Stimulated activated naive B cell treated with anti-CD40 and anti-IgM and Interleukin-4, amounts not matched to agents 10 μg/mL and 1 μg/mL and 100 μg/mL, for 72 hours (primary cell): ENCODE results near the gene GOLPH3.
"Not testable (repeated sequence)": the region's sequence is repeated elsewhere in the genome, so short reads cannot be mapped to it uniquely, and the experiment has no call there.

ENCODE experiments used
- ATAC-seq, 2 donors: fragments of 150-1000 bp; cut with Tn5 transposase; replicated peaks; 2 replicates each; pipeline ENCODE4 v1.10.0; 2021; ENCODE audit warnings: moderate library complexity in 1 of 2
- DNase-seq: peaks from one replicate; pipeline ENCODE4 v3.0.0; 2021
- H3K27ac Mint-ChIP-seq: one replicate; pipeline ENCODE4 v1.8.0; 2022; ENCODE audit warnings: mild to moderate bottlenecking, mixed read lengths
- H3K27me3 Mint-ChIP-seq, 2 donors: one replicate each; pipeline ENCODE4 v1.8.0; 2022; ENCODE audit warnings: mixed read lengths in 2 of 2
- H3K36me3 Mint-ChIP-seq, 2 donors: one replicate each; pipeline ENCODE4 v1.8.0; 2022; ENCODE audit warnings: mixed read lengths in 2 of 2, mild to moderate bottlenecking in 1 of 2
- H3K4me1 Mint-ChIP-seq, 2 donors: one replicate each; pipeline ENCODE4 v1.8.0; 2022; ENCODE audit warnings: mixed read lengths in 2 of 2, mild to moderate bottlenecking in 1 of 2
- H3K4me3 Mint-ChIP-seq, 2 donors: one replicate each; pipeline ENCODE4 v1.8.0; 2022; ENCODE audit warnings: mild to moderate bottlenecking in 2 of 2, mixed read lengths in 2 of 2, moderate library complexity in 1 of 2
- H3K9me3 Mint-ChIP-seq, 2 donors: one replicate each; pipeline ENCODE4 v1.8.0; 2022; ENCODE audit warnings: mixed read lengths in 2 of 2, mild to moderate bottlenecking in 1 of 2

GOLPH3 gene

DNA sequence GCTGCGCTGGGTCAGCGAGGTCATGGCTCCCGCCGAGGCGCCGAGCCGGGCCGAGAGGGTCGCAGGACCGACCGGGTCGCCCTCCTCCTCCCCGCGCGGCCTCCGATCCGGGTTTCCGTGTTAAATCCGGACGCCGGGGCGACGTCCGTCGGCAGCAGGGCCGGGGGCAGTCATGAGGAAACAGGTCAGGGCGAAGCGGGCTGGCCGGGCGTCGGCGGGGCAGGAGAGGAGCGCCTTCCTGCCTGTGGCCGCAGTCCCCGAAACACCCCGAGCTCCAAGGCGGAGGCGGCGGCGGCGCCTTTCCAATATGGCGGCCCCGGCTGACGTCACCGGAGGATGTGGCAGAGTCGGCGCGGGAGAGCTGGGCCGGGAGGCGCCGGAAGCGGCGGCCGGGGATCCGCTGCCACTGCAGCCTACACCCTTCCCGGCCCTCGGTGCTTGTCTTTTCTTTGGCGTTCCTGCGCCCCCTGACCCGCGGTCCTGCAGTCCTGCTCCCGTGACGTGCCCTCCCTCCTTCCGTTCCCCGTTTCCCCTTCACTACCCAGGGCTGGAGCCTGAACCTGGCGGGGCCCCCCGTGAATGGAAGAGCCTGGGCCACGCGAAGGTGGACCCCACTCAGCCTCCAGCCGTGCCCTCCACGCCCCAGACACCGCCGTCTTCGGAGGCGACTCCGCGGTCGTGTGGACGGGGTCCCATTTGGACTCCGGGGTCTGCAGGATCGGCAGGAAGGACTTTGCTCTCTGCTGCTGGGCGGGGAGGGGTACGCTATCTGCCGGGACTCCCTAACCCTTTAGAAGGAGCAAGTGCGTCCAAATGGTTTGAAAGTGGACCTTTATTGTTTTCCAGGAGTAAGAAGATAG, at the start of gene GOLPH3:
GOLPH3 (minus strand) TSS at position 309 of the 860 bp plus-strand sequence; CDS start at position 24, 285 bp downstream.
- peak; percentile 90 for DNase-seq
- Mint-ChIP-seq H3K4me3 (peak within 1 kb of the TSS; percentile 98 to 100), H3K27ac (peak within 1 kb of the TSS; percentile 98), H3K4me1 (peaks cover 8 to 14% of the 10 kb centered on the region in 2 donors), H3K9me3 (no peaks in the 10 kb centered on the region), H3K27me3 (no peaks in the 10 kb centered on the region), H3K36me3 (peaks cover 10 to 20% of the 10 kb centered on the region in 2 donors)
- ATAC-seq = peak; percentile 91

DNA sequence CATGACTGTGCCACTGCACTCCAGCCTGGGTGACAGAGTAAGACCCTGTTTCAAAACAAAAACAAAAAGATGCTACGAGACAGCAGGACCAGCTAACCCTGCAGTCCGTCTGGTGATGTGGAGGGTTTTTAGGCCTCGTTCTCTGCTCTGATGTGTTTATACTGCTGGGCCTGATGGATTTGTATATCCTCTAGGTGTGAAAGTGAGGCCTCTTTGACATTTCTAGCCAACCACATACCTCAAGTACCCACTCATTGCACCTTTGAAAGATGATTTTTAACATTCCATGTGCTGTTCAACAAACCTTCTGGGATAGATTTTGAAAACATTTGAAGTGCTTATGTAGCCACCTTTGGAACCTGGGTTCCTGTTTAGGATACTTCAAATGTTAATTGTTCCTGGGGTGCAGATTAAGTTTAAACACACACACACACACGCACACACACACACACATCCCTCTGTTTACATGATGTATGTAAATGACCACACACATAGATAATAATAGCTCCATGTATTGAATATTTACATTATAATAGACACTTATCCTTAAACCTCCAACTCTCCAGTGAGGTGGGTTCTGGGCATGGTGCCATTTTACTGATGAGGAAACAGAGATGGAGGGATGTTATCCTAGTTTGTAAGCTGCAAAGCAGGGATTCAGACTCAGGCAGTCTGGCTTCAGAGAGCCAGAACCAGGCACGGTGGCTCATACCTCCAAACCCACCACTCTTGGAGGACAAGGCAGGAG, 48.8 kb upstream of the GOLPH3 start:
- Mint-ChIP-seq H3K36me3 (peaks cover 7 to 13% of the 10 kb centered on the region in 2 donors), H3K4me3 (no peak overlapping the region), H3K4me1 (no peaks in the 10 kb centered on the region), H3K27me3 (no peaks in the 10 kb centered on the region), H3K27ac (no peak overlapping the region), H3K9me3 (no peaks in the 10 kb centered on the region)
- ATAC-seq (no peak), DNase-seq (no peak)

DNA sequence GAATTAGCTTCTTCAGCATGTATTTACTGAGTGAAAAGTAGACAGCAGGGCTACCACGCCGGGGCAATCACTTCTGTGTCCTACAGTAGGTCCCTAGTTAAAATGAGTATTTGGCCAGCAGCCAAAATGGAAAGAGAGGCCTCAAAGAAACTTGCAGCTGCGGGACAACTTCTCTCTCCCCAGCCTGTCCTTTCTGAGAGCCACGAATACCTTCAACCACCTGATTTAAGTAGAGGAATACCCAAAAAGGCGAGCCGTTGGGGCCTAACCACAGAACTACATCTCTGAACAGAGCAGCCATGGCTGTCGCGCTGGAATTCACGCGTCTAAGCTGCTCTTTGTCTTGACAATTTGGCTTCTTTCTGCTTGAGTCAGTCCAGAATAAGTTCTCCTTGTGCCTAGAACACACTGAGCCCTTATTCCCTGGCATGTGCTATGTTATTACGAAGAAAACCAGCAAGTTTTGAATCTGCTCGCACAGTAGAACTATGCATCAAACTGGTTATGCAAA, 43.8 kb upstream of the GOLPH3 start:
- Mint-ChIP-seq H3K27me3 (no peaks in the 10 kb centered on the region), H3K9me3 (peaks cover 0 to 2% of the 10 kb centered on the region in 2 donors), H3K4me3 (no peak overlapping the region), H3K36me3 (no peaks in the 10 kb centered on the region), H3K4me1 (no peaks in the 10 kb centered on the region), H3K27ac (no peak overlapping the region)
- no peak for ATAC-seq
- DNase-seq = no peak

DNA sequence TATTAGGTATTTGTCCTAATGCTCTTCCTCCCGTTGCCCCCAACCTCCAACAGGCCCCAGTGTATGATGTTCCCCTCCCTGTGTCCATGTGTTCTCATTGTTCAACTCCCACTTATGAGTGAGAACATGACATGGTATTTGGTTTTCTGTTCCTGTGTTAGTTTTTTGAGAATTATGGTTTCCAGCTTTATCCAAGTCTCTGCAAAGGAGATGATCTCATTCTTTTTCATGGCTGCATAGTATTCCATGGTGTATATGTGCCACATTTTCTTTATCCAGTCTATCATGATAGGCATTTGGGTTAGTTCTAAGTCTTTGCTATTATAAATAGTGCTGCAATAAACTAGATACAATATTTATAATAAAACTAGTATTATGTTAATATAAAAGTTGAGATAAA, 40.2 kb upstream of the GOLPH3 start:
- not testable (repeated sequence) for H3K27me3 Mint-ChIP-seq, H3K4me3 Mint-ChIP-seq, ATAC-seq, DNase-seq, H3K36me3 Mint-ChIP-seq, H3K27ac Mint-ChIP-seq, H3K9me3 Mint-ChIP-seq
- peaks cover 4 to 17% of the 10 kb centered on the region in 2 donors for H3K4me1 Mint-ChIP-seq

DNA sequence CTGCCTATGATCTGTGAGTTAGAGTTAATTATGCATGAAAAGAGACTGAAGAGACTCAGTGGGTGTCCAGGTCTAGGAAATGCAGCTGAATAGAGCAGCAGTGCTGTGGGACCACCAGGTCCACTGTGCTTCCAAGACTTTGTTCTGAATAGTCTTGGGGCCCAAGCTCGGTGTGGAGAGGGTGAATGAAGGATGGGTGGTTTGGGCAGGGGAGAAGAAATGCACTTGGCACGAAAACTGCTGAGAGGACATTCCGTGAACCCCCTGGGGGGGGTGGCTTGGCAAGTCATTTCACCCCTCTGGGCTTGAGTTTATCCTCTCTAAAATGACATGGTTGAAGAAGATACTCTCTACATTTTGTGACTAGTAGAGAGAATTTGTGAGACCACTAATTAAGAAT, 36.0 kb upstream of the GOLPH3 start:
- H3K9me3 Mint-ChIP-seq = peaks cover 0 to 2% of the 10 kb centered on the region in 2 donors
- peak overlapping the region; percentile 62 for H3K27ac Mint-ChIP-seq
- H3K27me3 Mint-ChIP-seq = no peaks in the 10 kb centered on the region
- no peak for ATAC-seq
- no peak for DNase-seq
- no peak overlapping the region for H3K4me3 Mint-ChIP-seq
- H3K4me1 Mint-ChIP-seq = peaks cover 4 to 17% of the 10 kb centered on the region in 2 donors
- no peaks in the 10 kb centered on the region for H3K36me3 Mint-ChIP-seq

DNA sequence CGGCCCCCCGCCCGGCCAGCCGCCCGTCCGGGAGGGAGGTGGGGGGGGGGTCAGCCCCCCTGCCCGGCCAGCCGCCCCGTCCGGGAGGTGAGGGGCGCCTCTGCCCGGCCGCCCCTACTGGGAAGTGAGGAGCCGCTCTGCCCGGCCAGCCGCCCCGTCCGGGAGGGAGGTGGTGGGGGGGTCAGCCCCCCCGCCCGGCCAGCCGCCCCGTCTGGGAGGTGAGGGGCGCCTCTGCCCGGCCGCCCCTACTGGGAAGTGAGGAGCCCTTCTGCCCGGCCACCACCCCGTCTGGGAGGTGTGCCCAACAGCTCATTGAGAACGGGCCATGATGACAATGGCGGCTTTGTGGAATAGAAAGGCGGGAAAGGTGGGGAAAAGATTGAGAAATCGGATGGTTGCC, 34.7 kb upstream of the GOLPH3 start:
- H3K27me3 Mint-ChIP-seq, H3K4me3 Mint-ChIP-seq, ATAC-seq, DNase-seq, H3K9me3 Mint-ChIP-seq, H3K36me3 Mint-ChIP-seq, H3K27ac Mint-ChIP-seq: not testable (repeated sequence)
- H3K4me1 Mint-ChIP-seq = peaks cover 4 to 17% of the 10 kb centered on the region in 2 donors

DNA sequence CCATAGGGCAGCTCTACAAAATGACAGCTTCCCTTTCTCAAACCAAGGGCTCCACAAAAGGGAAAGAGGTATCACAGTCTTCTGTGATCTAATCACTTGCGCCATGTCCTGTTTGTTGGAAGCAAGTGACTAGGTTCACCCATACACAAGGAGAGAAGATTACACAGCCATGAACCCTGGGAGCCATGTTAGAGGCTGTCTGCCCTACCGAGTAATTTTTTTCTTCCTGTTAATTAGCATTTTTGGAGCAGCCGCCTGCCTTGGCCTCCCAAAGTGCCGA, 33.2 kb upstream of the GOLPH3 start:
- no peaks in the 10 kb centered on the region for H3K36me3 Mint-ChIP-seq
- H3K27me3 Mint-ChIP-seq = peaks cover 0 to 5% of the 10 kb centered on the region in 2 donors
- peaks cover 4 to 17% of the 10 kb centered on the region in 2 donors for H3K4me1 Mint-ChIP-seq
- no peak for ATAC-seq
- peak overlapping the region; percentile 59 for H3K27ac Mint-ChIP-seq
- H3K9me3 Mint-ChIP-seq = no peaks in the 10 kb centered on the region
- DNase-seq = no peak
- no peak overlapping the region for H3K4me3 Mint-ChIP-seq

DNA sequence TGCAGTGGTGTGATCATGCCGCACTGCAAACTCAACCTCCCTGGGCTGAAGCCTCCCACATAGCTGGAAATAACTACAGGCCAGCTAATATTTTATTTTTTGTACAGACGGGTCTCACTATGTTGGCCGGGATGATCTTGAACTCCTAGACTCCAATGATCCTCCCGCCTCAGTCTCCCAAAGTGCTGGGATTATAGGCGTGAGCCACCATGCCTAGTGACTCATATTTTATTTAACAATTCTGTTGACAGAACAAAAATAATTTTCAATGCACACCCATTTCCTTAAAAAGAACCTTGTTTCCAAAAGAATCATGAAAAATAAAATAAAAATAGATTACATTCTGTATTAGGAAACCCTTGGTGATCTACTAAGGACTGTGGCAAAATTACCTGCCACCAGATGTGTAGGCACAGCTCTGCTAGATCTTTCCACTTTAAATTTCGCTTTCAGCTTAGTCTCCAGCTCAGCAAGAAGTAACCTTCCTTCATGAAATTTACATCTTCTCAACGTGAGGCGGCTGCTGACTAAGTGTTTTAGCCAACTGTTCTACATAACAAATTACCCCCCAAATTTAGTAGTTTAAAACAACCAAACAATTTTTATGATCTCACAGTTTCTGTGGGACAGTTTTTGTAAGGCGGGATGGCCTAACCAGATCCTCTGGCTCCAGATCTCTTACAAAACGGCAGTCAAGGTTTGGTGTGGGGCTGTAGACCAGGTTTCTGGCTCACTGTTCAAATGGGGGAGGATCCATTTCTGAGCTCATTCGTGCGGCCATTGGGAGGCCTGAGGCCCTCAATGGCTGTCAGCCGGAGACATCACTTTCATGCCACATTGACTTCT, 32.6 kb upstream of the GOLPH3 start:
- Mint-ChIP-seq H3K27ac (peak overlapping the region; percentile 59), H3K9me3 (no peaks in the 10 kb centered on the region), H3K4me1 (peaks cover 4 to 17% of the 10 kb centered on the region in 2 donors), H3K36me3 (no peaks in the 10 kb centered on the region), H3K4me3 (no peak overlapping the region), H3K27me3 (peaks cover 0 to 5% of the 10 kb centered on the region in 2 donors)
- DNase-seq = no peak
- no peak for ATAC-seq

DNA sequence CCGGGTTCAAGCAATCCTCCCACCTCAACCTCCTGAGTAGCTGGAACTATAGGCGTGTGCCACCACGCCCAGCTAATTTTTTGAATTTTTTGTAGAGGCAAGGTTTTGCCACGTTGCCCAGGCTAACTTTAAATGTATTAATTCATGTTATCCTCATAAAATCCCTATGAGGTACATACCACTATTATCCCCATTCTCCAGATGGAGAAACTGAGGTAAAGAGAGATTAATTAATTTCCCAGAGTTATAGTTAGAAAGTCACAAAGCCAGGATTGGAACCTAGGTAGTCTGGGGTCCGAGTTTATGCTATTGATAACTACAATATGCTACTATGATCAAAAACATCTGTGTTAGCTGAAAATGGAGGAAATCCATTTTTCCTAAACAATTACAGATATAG, 31.9 kb upstream of the GOLPH3 start:
- ATAC-seq (no peak), DNase-seq (no peak)
- Mint-ChIP-seq H3K36me3 (no peaks in the 10 kb centered on the region), H3K9me3 (no peaks in the 10 kb centered on the region), H3K4me3 (no peak overlapping the region), H3K27ac (no peak overlapping the region), H3K4me1 (peaks cover 3 to 12% of the 10 kb centered on the region in 2 donors), H3K27me3 (peaks cover 0 to 5% of the 10 kb centered on the region in 2 donors)

DNA sequence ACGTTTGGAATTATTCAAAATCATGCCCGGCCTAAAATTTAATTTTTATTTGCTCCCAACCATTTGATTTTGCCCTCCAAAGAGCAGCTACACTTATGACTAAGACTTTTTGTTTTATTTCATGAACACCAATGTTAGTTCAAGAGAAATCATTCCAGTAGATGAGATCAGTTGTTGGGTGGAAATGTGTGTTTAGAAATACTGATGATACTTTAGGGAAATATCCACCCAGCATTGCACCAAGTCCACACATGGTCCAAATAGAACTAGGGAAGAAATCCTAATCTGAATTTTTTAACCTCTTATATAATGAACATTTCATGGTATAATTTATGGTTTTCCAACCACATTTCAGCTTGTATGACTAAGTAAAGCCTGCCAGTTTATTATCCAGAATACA, 28.3 kb upstream of the GOLPH3 start:
- DNase-seq = no peak
- Mint-ChIP-seq H3K4me3 (no peak overlapping the region), H3K4me1 (no peaks in the 10 kb centered on the region), H3K9me3 (no peaks in the 10 kb centered on the region), H3K27me3 (peaks cover 0 to 5% of the 10 kb centered on the region in 2 donors), H3K27ac (no peak overlapping the region), H3K36me3 (no peaks in the 10 kb centered on the region)
- ATAC-seq = no peak

DNA sequence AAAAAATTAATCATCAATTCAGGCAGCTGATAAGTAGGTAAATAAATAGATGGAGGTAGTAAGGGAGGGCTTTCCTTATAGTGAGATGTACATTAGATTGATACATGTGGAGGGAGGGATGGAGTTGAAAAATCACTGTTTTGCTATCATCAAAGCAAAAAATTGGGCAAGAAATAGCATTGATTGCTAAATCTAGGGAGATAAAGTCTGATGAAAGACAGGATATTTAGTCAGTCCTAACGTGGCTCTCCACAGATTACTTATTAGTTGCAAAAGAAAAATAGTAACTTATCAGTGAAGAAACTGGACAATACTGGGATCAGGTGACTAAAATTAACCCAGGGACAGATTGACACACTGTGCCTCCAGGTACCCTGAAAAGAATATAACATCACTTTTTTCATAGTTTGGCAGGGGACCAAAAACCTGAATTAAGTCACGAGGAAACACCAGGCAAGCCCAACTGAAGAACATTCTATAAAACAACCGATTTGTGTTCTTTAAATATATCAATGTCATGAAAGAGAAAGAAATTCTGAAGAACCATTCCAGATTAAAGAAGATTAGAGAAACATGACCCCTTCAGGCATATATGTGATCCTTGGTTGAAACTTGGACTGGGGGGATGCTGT, 27.1 kb upstream of the GOLPH3 start:
- Mint-ChIP-seq H3K4me3 (no peak overlapping the region), H3K4me1 (no peaks in the 10 kb centered on the region), H3K9me3 (no peaks in the 10 kb centered on the region), H3K27me3 (peaks cover 0 to 5% of the 10 kb centered on the region in 2 donors), H3K27ac (no peak overlapping the region), H3K36me3 (no peaks in the 10 kb centered on the region)
- DNase-seq = no peak
- no peak for ATAC-seq

DNA sequence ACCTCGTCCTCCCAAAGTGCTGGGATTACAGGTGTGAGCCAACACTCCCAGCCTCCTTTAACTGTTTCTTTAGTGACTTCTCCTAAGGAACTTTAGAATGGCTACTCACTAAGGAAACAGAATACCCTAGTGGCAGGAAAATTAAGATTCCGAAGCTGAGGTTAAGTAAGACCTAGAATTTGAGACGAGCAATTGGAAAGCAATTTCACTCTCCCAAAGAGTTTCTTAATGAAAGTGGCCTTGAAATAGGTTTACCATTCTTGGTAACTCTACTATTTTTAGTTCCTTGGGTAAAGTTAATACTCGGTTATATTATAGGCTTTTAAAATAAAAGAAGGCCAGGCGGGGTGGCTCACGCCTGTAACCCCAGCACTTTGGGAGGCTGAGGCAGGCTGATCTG, 22.9 kb upstream of the GOLPH3 start:
- peaks cover 5 to 8% of the 10 kb centered on the region in 2 donors for H3K4me1 Mint-ChIP-seq
- H3K36me3 Mint-ChIP-seq = no peaks in the 10 kb centered on the region
- no peaks in the 10 kb centered on the region for H3K27me3 Mint-ChIP-seq
- DNase-seq (no peak), ATAC-seq (no peak)
- no peaks in the 10 kb centered on the region for H3K9me3 Mint-ChIP-seq
- no peak overlapping the region for H3K27ac Mint-ChIP-seq
- H3K4me3 Mint-ChIP-seq = no peak overlapping the region

DNA sequence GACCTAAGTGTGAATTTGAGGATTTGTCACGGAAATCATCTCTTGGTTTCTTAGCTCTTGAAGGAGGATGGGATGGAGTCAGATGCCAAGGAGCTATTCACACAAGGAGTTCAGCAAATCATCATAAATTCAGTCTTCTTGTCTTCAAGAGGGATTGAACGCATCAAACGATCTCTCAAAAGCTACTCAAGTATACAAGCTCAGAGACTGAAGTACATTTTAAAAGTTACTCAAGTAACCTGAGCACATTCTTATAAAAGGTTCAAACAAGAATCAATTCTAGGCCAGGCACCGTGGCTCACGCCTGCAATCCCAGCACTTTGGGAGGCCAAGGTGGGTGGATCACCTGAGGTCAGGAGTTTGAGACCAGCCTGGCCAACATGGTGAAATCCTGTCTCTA, 21.1 kb upstream of the GOLPH3 start:
- Mint-ChIP-seq H3K9me3 (no peaks in the 10 kb centered on the region), H3K27me3 (no peaks in the 10 kb centered on the region), H3K4me3 (no peak overlapping the region), H3K4me1 (peaks cover 5 to 8% of the 10 kb centered on the region in 2 donors), H3K36me3 (no peaks in the 10 kb centered on the region), H3K27ac (no peak overlapping the region)
- DNase-seq (no peak), ATAC-seq (no peak)

DNA sequence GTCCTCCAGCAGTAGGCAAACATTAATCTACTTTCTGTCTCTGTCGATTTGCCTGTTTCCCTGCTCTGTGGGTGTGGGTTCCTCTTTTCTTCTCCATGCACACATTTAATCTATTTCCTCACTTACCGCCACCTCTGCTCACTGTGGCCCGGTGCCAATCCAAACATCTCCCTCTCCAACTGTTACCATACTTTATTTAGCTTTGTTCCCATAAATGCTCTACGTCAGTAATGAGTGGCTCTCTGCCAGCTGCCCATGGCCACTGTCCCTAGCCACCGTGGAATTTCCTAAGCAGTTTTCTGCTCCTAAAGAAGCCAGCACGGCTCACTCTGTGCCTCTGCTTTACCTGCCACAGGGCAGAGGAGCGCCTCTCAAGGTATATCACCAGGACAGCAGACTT, 19.5 kb upstream of the GOLPH3 start:
- Mint-ChIP-seq H3K4me3 (peak overlapping the region; percentile 52 to 66), H3K27me3 (no peaks in the 10 kb centered on the region), H3K27ac (peak overlapping the region; percentile 11), H3K36me3 (no peaks in the 10 kb centered on the region), H3K4me1 (peaks cover 5 to 8% of the 10 kb centered on the region in 2 donors), H3K9me3 (no peaks in the 10 kb centered on the region)
- peak; percentile 86 to 96 for ATAC-seq
- DNase-seq = no peak
